Ovary (tissue), 9 donors: ENCODE measurements around the gene S100A6. TPM values are rescaled to one million over a fixed set of nuclear protein-coding genes. Genes with fewer than 3 reads are reported as not detected.

Experiments used
- DNase-seq, 5 donors: peaks; one replicate each; pipeline ENCODE4 v3.0.0-alpha.2; 2019 to 2020
- H3K27ac ChIP-seq, 2 donors: fragments of 200-600 bp; one replicate each; pipeline versions ENCODE4 v1.5.1 to v1.8.0; 2019 to 2022
- H3K27me3 ChIP-seq: fragments of 200-600 bp; one replicate; pipeline ENCODE4 v1.8.0; 2022
- H3K36me3 ChIP-seq: fragments of 200-600 bp; sonication (generic); one replicate; pipeline ENCODE4 v1.5.1; 2019
- H3K4me1 ChIP-seq: one replicate; pipeline ENCODE4 v1.8.1; 2013; ENCODE audit warnings: mild to moderate bottlenecking, moderate library complexity; ENCODE audit not compliant: insufficient read depth
- H3K4me3 ChIP-seq: fragments of 200-600 bp; sonication (generic); one replicate; pipeline ENCODE4 v1.5.1; 2017
- H3K9me3 ChIP-seq, 2 donors: fragments of 200-600 bp in 1 of 2; sonication (generic) in 1 of 2; one replicate each; pipeline versions ENCODE4 v1.5.1 to v1.8.1; 2013 to 2019; ENCODE audit warnings: mild to moderate bottlenecking in 1 of 2, moderate library complexity in 1 of 2
- EP300 ChIP-seq: sonication (generic); formaldehyde crosslinking; IDR thresholded peaks from one replicate; pipeline ENCODE4 v1.6.1; 2017; ENCODE audit warnings: antibody characterized with exemption
- POLR2A ChIP-seq: fragments of 450-650 bp; IDR thresholded peaks from one replicate; pipeline ENCODE4 v1.6.1; 2017; ENCODE audit warnings: antibody characterized with exemption, mild to moderate bottlenecking, moderate library complexity
- WGBS, 3 donors: extraction: QIAGEN DNeasy Blood & Tissue Kit in 1 of 3; methylation state at CpG; one replicate each; pipeline versions ENCODE4 v1.1.5 to v1.1.7; 2013 to 2017; 5-methylcytosine and 5-hydroxymethylcytosine counted together
- intact Hi-C, 4 donors: fragments of 100-400 bp; cut with DNase I; formaldehyde crosslinking; loops; one replicate each; pipeline versions ENCODE4 v1.11.0 to v1.15.1; 2022 to 2023
- polyA plus RNA-seq, 2 donors: library from polyadenylated mRNA; stranded (reverse); fragments of 200-250 nt in 1 of 2; fragments of 350-450 nt in 1 of 2; fragmentation: Illumina TruSeq in 1 of 2; extraction: RNeasy Lipid Tissue Mini Kit (QIAGEN cat#74804) in 1 of 2; gene quantifications; one replicate each; pipeline ENCODE4 v1.2.3, GENCODE V29; 2013 to 2014
- total RNA-seq, 7 donors: library from RNA; depleted of rRNA in 2 of 7; stranded (reverse); fragments of >200 nt in 2 of 7; fragmentation: NEBNext Ultra II Directional in 3 of 7; extraction: Animal tissue kit (Norgen Biotek cat#: 25700) in 3 of 7; gene quantifications; one replicate each; pipeline versions ENCODE4 v1.1.0 to v1.2.4, GENCODE V29; 2016 to 2023
- TF ChIP-seq, protein P1 (sequence below), 3 donors: fragments of 450-650 bp in 2 of 3; fragments of 200-600 bp in 1 of 3; IDR thresholded peaks; one replicate each; pipeline versions ENCODE4 v1.5.1 to v1.8.0; 2016 to 2022; ENCODE audit warnings: antibody characterized with exemption in 3 of 3, mild to moderate bottlenecking in 1 of 3
- donor health status: DM: no; HTN: no; CAD: no; lungs with moderate emphysema.
- donor health status: DM: no; HTN: no; CAD: no.
- donor health status: Bipolar disorder and iron deficiency.
- donor health status: DM: yes; HTN: yes; CAD: no.
- donor health status: DM: no; HTN: no; CAD: no.
- donor health status: DM: yes; HTN: yes; CAD: no.

S100A6 gene
- total and polyA plus RNA-seq, 9 donors, result 170 to 764 (median 460) TPM

DNA sequence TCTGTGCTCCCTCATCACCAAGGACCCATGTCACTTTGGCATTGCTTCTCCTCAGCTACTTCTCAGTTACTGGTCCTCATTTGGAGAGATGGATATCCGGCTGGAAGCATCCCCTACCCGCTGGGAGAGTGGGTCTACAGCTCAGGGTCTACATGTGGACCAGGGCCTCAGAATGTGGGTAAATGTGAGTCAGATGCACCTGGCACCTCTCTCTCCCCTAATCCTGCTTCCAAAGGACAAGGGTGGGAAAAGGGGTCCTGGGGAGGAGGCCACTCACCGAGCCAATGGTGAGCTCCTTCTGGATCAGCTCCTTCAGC lies 908 bp downstream of the S100A6 start:
- TF ChIP-seq EP300 (no peak), POLR2A (no peak)
- TF ChIP-seq, protein P1, sequence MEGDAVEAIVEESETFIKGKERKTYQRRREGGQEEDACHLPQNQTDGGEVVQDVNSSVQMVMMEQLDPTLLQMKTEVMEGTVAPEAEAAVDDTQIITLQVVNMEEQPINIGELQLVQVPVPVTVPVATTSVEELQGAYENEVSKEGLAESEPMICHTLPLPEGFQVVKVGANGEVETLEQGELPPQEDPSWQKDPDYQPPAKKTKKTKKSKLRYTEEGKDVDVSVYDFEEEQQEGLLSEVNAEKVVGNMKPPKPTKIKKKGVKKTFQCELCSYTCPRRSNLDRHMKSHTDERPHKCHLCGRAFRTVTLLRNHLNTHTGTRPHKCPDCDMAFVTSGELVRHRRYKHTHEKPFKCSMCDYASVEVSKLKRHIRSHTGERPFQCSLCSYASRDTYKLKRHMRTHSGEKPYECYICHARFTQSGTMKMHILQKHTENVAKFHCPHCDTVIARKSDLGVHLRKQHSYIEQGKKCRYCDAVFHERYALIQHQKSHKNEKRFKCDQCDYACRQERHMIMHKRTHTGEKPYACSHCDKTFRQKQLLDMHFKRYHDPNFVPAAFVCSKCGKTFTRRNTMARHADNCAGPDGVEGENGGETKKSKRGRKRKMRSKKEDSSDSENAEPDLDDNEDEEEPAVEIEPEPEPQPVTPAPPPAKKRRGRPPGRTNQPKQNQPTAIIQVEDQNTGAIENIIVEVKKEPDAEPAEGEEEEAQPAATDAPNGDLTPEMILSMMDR (IDR thresholded peaks at IDR 0.05), result no peak
- Histone ChIP-seq H3K36me3 (no peaks in the 10 kb centered on the region), H3K27me3 (no peaks in the 10 kb centered on the region), H3K4me1 (peaks cover 18% of the 10 kb centered on the region), H3K9me3 (no peaks in the 10 kb centered on the region), H3K4me3 (peak overlapping the region; percentile 56), H3K27ac (peak overlapping the region; percentile 95 to 97)
- intact Hi-C loops, result loop anchor here in 1 of 4 donors (5.0 kb wide), 1 partner anchor 132 kb away; no protein-coding TSS in a partner anchor
- DNase-seq, result peak in 1 of 5 donors; percentile 29
- 65 to 86% (median 86%) methylated on average over 3 of the region's 3 CpGs for WGBS, 3 donors

DNA sequence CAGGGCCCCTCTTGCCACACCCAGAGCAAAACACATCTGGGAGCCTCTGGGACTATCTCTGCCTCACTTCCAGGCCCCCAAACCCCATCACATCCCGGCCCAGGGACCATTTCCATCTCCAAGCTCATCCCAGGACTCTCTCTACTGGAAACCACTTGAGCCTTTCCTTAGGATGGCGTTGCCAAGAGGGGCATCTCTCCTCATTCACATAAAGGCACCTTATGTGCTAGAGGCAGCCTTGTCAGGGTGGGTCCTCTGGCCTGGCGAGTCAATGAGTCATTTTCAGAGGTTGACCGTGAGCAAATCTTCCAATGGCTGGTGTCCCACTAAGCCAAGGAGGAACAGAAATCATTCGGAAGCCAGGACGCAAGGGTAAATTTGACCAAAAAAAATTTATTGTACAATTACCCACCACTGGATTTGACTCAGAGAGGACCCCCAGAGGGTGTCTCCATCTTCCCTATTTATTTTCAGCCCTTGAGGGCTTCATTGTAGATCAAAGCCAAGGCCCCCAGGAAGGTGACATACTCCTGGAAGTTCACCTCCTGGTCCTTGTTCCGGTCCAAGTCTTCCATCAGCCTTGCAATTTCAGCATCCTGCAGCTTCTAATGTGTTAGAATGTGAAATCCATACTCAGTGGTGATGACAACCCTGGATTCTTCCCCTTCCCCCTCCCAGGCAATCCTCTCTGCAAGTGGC lies 1.4 kb downstream of the S100A6 start:
- Histone ChIP-seq H3K4me1 (peaks cover 18% of the 10 kb centered on the region), H3K9me3 (no peaks in the 10 kb centered on the region), H3K27ac (peak overlapping the region; percentile 95 to 97), H3K4me3 (peak overlapping the region; percentile 56), H3K27me3 (no peaks in the 10 kb centered on the region), H3K36me3 (no peaks in the 10 kb centered on the region)
- TF ChIP-seq, protein P1 (IDR thresholded peaks at IDR 0.05), result no peak
- TF ChIP-seq POLR2A (no peak), EP300 (no peak)
- peak in 3 of 5 donors; percentile 22 to 57 (median 33) for DNase-seq
- intact Hi-C loops, result loop anchor here in 1 of 4 donors (5.0 kb wide), 1 partner anchor 133 kb away; no protein-coding TSS in a partner anchor
- WGBS, 3 donors, result 62 to 77% (median 75%) methylated on average over 7 of the region's 7 CpGs

DNA sequence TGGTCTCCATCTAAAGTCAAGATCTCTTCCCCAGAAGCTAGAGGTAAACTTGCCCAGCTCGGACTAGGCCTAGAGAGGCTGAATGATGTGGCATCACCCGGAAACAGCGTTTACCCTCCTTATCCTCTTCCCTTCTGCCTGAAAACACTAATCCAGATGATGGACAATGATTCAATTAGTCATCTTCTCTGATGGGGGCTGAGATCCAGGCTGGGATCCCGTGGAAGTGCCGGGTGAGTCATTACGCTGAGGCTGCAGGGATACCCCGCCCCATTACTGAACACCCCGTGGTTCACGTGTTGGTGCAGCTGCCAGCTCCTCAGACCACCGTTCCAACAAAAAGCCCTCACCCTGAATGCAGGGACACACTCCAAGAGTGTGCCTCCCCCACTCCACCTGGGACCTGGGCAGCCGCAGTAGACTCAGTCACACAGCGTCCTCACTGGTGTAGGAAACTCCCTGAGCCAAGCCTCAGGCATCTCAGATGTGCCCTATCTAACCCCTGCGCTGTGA lies 2.0 kb downstream of the S100A6 start:
- intact Hi-C loops, result loop anchor here in 3 of 4 donors (1.0 to 5.0 kb wide), 4 partner anchors 33 to 134 kb away; no protein-coding TSS in a partner anchor
- peak overlapping the region; percentile 51 to 97 for H3K27ac ChIP-seq
- no peaks in the 10 kb centered on the region for H3K27me3 ChIP-seq
- peak overlapping the region; percentile 56 for H3K4me3 ChIP-seq
- no peaks in the 10 kb centered on the region for H3K9me3 ChIP-seq
- DNase-seq, result peak; percentile 58 to 70 (median 63)
- H3K4me1 ChIP-seq, result peaks cover 18% of the 10 kb centered on the region
- no peak for TF ChIP-seq EP300
- no peak for TF ChIP-seq POLR2A
- TF ChIP-seq, protein P1 (IDR thresholded peaks at IDR 0.05), result no peak
- 28 to 37% (median 30%) methylated on average over 13 of the region's 13 CpGs for WGBS, 3 donors
- H3K36me3 ChIP-seq, result no peaks in the 10 kb centered on the region

DNA sequence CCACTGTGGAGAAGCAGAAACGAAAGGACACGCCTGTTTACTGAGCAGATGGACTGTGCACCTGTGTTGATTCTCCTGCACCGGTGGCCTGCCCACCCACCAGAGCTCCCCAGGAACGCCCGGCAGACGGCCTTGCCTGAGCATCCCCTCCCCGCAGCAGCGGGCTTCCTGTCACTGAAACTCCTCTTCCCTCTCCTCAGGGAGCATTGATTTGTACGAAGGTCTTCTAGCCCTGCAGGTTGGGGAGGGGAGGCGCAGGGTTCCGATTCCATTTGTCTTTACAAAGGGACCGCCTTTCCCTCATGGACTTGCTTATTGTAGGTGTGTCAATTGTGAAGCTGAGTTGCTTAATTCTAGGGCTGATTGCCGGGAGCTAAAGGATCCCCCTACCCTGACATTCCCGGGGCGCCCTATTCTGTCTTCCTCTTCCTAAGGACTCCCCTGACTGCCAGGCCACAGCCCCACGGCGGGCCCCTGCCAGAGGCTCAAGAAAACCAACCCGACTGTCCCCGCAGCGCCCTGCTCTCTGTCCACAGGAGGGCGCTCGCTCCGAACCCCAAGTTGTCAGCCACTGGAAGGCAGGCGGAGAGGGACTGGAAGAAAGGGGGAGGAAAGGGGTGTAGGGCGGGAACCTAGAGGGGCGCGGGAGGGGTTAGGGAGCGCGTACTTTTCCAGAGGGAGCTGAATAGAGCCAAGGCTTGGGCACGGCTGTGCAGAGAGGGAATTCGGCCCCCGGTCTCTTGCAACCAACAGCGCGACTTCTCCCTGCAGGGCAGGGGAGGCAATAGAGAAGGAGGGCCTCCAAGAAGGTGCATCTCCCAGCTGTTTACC lies 2.8 kb downstream of the S100A6 start:
- H3K27me3 ChIP-seq, result no peaks in the 10 kb centered on the region
- TF ChIP-seq POLR2A, result peak; percentile 14
- no peak for TF ChIP-seq EP300
- TF ChIP-seq, protein P1 (IDR thresholded peaks at IDR 0.05), result peak; percentile 79 to 91 (median 87)
- intact Hi-C loops, result loop anchor here in 3 of 4 donors (1.0 to 5.0 kb wide), 4 partner anchors 34 to 134 kb away; no protein-coding TSS in a partner anchor
- 17 to 19% (median 18%) methylated on average over 34 of the region's 34 CpGs for WGBS, 3 donors
- H3K4me3 ChIP-seq, result peak overlapping the region; percentile 56
- H3K27ac ChIP-seq, result peak overlapping the region; percentile 31 to 97
- peak; percentile 87 to 92 (median 90) for DNase-seq
- peaks cover 18% of the 10 kb centered on the region for H3K4me1 ChIP-seq
- H3K36me3 ChIP-seq, result no peaks in the 10 kb centered on the region
- H3K9me3 ChIP-seq, result no peaks in the 10 kb centered on the region
